Small intestine (tissue), 7 donors: ENCODE data around the gene IGFBP4. TPM values are rescaled to one million over a fixed set of nuclear protein-coding genes. Genes with fewer than 3 reads are reported as not detected.

Experiments used
- DNase-seq, 2 donors: peaks; one replicate each; pipeline versions ENCODE4 v3.0.0 to v3.0.0-alpha.2; 2013
- FAIRE-seq: peaks from 2 replicates; lab custom pipeline; 2012; peaks lifted over from hg19 to GRCh38; lab: Jason Lieb, UNC
- H3K27ac ChIP-seq, 3 donors: one replicate each; pipeline ENCODE4 v1.5.1; 2013; ENCODE audit warnings: low read length in 2 of 3, mild to moderate bottlenecking in 2 of 3, control low read depth in 1 of 3, inconsistent platforms in 1 of 3, low read depth in 1 of 3, moderate library complexity in 1 of 3
- H3K27me3 ChIP-seq, 3 donors: one replicate each; pipeline ENCODE4 v1.6.1; 2013; ENCODE audit warnings: low read length in 3 of 3, inconsistent platforms in 1 of 3; ENCODE audit not compliant: control insufficient read depth in 3 of 3, insufficient read depth in 3 of 3
- H3K36me3 ChIP-seq, 3 donors: one replicate each; pipeline ENCODE4 v1.6.1; 2013; ENCODE audit warnings: low read length in 3 of 3, inconsistent platforms in 1 of 3, low read depth in 1 of 3, mild to moderate bottlenecking in 1 of 3, moderate library complexity in 1 of 3; ENCODE audit not compliant: control insufficient read depth in 3 of 3, insufficient read depth in 2 of 3
- H3K4me1 ChIP-seq, 3 donors: one replicate each; pipeline ENCODE4 v1.6.1; 2013; ENCODE audit warnings: low read length in 2 of 3, inconsistent platforms in 1 of 3, low read depth in 1 of 3, mild to moderate bottlenecking in 1 of 3, moderate library complexity in 1 of 3; ENCODE audit not compliant: control insufficient read depth in 3 of 3, insufficient read depth in 2 of 3
- H3K4me3 ChIP-seq, 3 donors: one replicate each; pipeline ENCODE4 v1.5.1; 2013; ENCODE audit warnings: low read length in 3 of 3, control low read depth in 1 of 3, inconsistent platforms in 1 of 3, low read depth in 1 of 3, mild to moderate bottlenecking in 1 of 3, moderate library complexity in 1 of 3
- H3K9me3 ChIP-seq, 2 donors: one replicate each; pipeline ENCODE4 v1.6.1; 2013; ENCODE audit warnings: low read depth in 1 of 2, low read length in 1 of 2; ENCODE audit not compliant: control insufficient read depth in 2 of 2, insufficient read depth in 1 of 2
- WGBS, 3 donors: extraction: QIAGEN DNeasy Blood & Tissue Kit; methylation state at CpG; one replicate each; pipeline ENCODE4 v1.1.7; 2013; 5-methylcytosine and 5-hydroxymethylcytosine counted together
- polyA plus RNA-seq, 4 donors: library from polyadenylated mRNA; stranded (reverse) in 3 of 4; unstranded in 1 of 4; fragments of 200-250 nt in 3 of 4; fragments of 120-200 nt in 1 of 4; gene quantifications; one replicate each; pipeline versions ENCODE4 v1.2.1 to v1.2.3, GENCODE V29; 2013
- donor health status: healthy with polysubstance abuse.
- donor health status: control.
- donor health status: control.
- donor health status: Bipolar disorder and iron deficiency.
- donor health status: healthy.

Gene IGFBP4
- polyA plus RNA-seq, 4 donors = 19.2 to 282 (median 40.1) TPM

DNA sequence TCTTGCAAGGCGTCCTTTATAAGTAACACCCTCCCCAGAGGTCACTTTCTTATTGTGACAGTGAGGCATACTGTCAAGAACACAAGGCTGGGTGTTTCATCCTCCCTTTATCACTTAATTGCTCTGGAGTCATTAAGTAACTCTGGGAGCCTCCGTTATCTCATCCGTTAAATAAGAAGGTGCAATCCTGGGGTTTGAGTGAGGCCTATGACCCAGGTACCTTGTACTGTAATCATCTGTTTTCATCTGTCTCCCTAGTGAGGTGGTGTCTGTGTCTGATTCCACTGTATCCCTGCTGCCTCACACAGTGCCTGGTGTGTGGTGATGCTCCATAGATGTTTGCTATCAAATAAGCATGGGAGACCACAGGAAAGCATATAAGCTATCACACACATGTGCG, 40.4 kb downstream of the IGFBP4 start:
- peaks cover 0 to 11% (median 0%) of the 10 kb centered on the region in 3 donors for H3K27me3 ChIP-seq
- H3K4me1 ChIP-seq = peaks cover 0 to 18% (median 0%) of the 10 kb centered on the region in 3 donors
- no peak overlapping the region for H3K27ac ChIP-seq
- peak; percentile 74 to 77 for DNase-seq
- no peak overlapping the region for H3K4me3 ChIP-seq
- WGBS, 3 donors = 29 to 71% (median 39%) methylated on average over 4 of the region's 4 CpGs
- FAIRE-seq = no peak
- H3K36me3 ChIP-seq = no peaks in the 10 kb centered on the region
- no peaks in the 10 kb centered on the region for H3K9me3 ChIP-seq

DNA sequence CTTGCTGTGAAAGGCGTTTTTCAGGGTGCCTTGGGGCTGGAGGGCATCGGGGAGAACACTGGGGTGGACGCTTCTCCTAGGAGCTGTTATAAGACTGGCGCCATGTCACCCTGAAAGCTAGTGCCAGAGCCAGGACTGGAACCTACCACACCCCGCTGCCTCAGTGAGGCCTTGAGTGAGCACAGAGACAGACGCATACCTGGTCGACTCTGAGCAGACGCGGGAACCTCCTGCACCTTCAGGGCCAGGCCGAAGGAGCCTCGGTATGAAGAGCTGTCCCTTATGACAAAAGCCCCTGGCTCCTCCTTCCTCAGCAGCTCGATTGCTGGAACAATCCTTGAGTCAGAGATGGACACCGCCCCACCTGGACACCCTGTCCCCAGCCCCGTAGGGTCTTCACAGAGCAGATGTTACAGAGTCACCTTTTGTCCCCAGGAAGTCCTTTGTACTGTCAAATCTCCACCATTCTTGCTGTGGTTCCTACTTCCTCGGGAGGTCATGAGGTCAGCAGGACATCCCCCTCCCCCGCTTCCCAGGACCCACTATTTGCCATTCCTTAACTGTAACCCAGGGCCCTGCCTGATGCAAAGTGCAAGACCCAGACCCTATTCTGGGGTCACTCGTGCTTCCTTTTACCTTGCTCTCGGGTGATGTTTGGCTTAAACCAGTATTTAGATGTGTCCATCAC, 41.2 kb downstream of the IGFBP4 start:
- Histone ChIP-seq H3K4me3 (no peak overlapping the region), H3K27me3 (peaks cover 0 to 11% (median 0%) of the 10 kb centered on the region in 3 donors), H3K4me1 (peaks cover 0 to 18% (median 0%) of the 10 kb centered on the region in 3 donors), H3K27ac (no peak overlapping the region), H3K36me3 (no peaks in the 10 kb centered on the region), H3K9me3 (no peaks in the 10 kb centered on the region)
- DNase-seq (no peak), FAIRE-seq (no peak)
- 83 to 85% (median 85%) methylated on average over 18 of the region's 18 CpGs for WGBS, 3 donors

DNA sequence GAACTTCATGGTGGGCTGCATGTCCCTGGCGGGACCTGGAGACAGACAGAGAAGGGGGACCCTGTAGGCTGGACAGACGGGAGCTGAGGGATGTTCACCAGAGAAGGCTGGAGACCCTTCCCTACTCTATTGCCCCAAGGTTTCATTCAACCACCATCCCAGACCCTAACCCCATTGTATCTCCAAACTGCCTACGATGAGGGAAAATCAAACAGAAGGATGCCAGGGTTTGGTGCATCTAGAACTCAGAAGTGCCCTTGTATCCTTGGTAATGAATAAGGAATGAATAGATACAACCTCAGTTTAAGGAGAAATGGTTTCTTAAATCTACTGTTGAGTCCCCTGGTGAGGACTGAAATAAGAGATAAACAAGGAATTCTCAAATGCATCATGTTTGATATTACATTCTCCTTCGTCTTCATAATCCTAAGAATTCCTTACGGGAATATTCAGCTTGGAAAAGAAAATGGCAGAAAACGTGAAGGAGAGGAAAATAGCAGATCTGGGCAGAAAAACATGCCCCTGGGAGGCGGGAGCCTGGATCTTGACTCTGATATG, 41.8 kb downstream of the IGFBP4 start:
- WGBS, 3 donors = 80 to 83% (median 83%) methylated on average over 7 of the region's 7 CpGs
- DNase-seq (no peak), FAIRE-seq (no peak)
- Histone ChIP-seq H3K4me3 (no peak overlapping the region), H3K27me3 (peaks cover 0 to 11% (median 0%) of the 10 kb centered on the region in 3 donors), H3K4me1 (peaks cover 0 to 18% (median 1%) of the 10 kb centered on the region in 3 donors), H3K36me3 (no peaks in the 10 kb centered on the region), H3K27ac (peak overlapping the region in 1 of 3 donors; percentile 88), H3K9me3 (no peaks in the 10 kb centered on the region)

DNA sequence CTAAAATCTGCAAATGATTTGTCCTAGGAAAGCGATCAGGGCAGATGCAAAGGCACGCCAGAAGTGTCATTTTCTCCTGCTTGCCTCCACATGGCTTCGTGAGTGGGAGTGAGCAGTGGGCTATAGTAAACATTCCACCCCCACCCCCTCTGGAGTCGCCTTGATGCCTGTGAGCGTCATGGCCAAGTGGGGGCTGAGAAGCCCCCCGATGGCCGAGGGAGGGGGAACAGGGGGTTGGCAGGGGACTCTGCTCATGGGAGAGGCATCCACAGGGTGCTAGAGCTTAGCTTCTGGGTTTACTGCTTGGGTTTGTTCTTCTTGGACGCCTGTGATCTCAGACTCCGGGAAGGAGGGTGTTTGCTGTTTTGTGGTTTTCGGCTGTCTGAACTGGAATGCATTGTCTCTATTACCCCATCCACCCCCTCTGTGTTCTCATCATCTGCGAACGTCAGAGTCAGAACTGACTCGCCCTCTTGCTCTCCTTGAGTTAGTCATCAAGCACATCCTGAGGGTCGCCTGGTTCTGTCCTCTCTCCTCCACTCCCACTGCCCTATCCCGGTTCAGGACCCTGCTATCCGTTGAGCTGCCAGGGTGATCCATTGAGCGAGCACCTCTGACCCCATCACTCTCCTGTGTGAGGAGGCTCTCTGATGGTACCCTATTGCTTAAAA, 42.7 kb downstream of the IGFBP4 start:
- DNase-seq (no peak), FAIRE-seq (no peak)
- Histone ChIP-seq H3K4me1 (peaks cover 0 to 14% (median 3%) of the 10 kb centered on the region in 3 donors), H3K27me3 (peaks cover 0 to 7% (median 0%) of the 10 kb centered on the region in 3 donors), H3K4me3 (no peak overlapping the region), H3K27ac (peak overlapping the region in 1 of 3 donors; percentile 88), H3K36me3 (no peaks in the 10 kb centered on the region), H3K9me3 (no peaks in the 10 kb centered on the region)
- WGBS, 3 donors = 53 to 64% (median 60%) methylated on average over 17 of the region's 17 CpGs

DNA sequence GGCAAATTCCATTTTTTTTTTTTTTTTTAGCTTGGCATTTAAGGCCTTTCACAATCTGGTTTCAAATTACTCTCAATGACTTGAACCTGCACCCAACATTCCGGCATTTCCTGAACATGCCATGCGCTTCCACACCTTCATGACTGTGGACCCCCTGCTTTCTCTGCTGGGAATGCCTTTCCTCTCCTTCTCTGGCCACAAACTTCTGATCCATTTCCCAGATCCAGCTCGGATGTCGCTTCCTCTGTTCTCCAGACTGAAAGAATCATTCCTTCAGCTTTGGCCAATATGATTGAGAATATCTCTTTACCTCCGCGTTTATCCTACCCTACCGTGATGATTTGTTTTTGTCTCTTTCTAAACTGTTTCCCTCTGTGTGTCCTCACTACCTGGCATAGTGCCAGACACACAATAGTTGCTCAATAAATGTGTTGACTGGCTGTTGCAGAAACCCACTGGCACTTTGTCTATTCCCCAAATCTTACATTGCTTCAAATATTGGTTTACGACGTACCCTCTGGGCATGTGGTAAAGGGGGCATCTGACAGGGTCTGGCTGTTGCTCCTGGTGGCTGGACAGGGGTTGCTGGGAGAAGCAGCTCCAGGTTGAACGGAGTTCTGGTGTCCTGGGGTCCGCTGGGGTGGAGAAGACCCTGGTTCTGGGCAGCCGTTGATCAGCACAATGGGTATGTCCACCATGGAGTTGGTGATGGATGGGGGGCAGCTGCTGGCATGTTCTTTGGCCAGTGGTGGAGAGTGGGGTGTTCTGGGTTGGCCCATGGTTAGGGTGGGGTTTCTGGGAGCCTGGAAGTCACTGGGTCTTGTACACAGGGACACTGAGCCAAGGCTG, 43.5 kb downstream of the IGFBP4 start:
- DNase-seq (no peak), FAIRE-seq (no peak)
- Histone ChIP-seq H3K27ac (peak overlapping the region in 1 of 3 donors; percentile 88), H3K4me1 (peaks cover 0 to 14% (median 3%) of the 10 kb centered on the region in 3 donors), H3K9me3 (no peaks in the 10 kb centered on the region), H3K4me3 (no peak overlapping the region), H3K27me3 (peaks cover 0 to 7% (median 0%) of the 10 kb centered on the region in 3 donors), H3K36me3 (no peaks in the 10 kb centered on the region)
- WGBS, 3 donors = 81 to 96% (median 86%) methylated on average over 12 of the region's 12 CpGs

DNA sequence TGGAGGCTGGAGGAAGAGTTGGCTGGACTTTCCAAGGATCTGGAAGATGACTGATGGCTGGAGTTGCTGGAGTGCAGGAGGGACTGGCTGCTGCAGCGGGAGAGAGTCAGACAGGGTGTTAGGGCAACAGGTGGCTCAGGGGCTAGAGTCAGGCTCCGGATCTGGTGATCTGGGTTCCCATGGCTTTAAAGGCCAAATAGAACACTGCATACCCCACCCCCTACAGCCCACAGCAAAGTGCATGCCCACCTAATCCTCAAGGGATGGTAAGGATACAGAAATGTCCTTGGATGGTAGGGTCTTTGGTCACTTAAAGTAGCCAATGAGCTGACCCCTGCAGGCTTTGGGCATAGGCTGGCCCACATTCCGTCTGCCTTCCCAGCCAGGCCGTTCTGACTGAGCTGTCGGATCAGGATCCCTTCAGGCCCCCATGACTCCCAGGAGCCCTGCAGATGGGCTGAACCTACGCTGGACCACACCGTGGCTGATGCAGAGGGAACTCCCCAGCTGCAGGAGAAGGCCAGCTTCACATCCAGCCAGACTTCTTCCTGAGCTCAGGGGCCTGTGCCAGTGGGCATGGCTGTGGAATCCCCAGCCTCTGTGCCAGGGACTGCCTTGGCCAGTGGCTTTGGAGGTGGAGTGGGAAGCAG, 44.2 kb downstream of the IGFBP4 start:
- WGBS, 3 donors = 86 to 88% (median 86%) methylated on average over 7 of the region's 7 CpGs
- Histone ChIP-seq H3K27me3 (peaks cover 0 to 7% (median 0%) of the 10 kb centered on the region in 3 donors), H3K27ac (peak overlapping the region in 1 of 3 donors; percentile 88), H3K4me1 (peaks cover 0 to 14% (median 3%) of the 10 kb centered on the region in 3 donors), H3K4me3 (no peak overlapping the region), H3K9me3 (no peaks in the 10 kb centered on the region), H3K36me3 (no peaks in the 10 kb centered on the region)
- FAIRE-seq = no peak
- DNase-seq = no peak

DNA sequence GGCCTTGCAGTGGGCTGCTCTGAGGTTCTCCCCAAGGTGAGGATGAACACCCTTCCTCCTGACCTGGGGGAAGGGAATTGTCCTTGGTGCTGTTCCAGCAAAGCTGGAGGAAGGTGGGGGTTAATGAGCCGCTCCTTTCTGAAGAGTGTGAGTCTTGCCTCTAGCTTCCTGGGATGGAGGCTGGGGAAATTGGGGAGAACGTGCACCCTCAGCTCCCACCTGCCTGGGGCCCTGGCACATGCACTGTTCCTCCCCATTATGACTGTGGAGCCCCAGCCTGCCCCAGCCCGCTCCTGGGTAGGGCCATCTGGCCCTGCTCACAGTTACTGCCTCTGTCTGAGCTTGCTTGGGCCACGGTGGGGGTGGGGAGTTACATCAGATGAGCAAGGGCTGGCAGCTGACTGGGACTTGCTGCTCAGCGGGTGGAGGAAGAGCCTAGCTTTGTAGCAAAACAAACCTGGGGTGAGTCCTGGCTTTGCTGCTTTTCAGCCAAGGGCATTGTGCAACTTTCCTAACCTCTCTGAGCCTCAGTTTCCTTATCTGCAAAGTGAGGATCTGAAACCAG, 47.1 kb downstream of the IGFBP4 start:
- FAIRE-seq (no peak), DNase-seq (peak in 1 of 2 donors; percentile 31)
- H3K27ac ChIP-seq = no peak overlapping the region

More for the DNA sequence above, 47.1 kb downstream of the IGFBP4 start:
- WGBS, 3 donors = 52 to 67% (median 66%) methylated on average over 5 of the region's 5 CpGs
- peaks cover 0 to 3% (median 0%) of the 10 kb centered on the region in 3 donors for H3K4me1 ChIP-seq
- no peak overlapping the region for H3K4me3 ChIP-seq
- no peaks in the 10 kb centered on the region for H3K36me3 ChIP-seq
- peaks cover 0 to 7% (median 0%) of the 10 kb centered on the region in 3 donors for H3K27me3 ChIP-seq
- no peaks in the 10 kb centered on the region for H3K9me3 ChIP-seq
